C4-2B (cell line): Measurements from ENCODE around the gene FANCE.

ENCODE experiments used
- CTCF ChIP-seq: fragments of 450-650 bp; conservative IDR thresholded peaks from 2 replicates; pipeline ENCODE4 v1.5.1; 2017; ENCODE audit warnings: mild to moderate bottlenecking
- ZFX ChIP-seq: fragments of 450-650 bp; IDR thresholded peaks from 2 replicates; pipeline ENCODE4 v1.6.1; 2017

DNA sequence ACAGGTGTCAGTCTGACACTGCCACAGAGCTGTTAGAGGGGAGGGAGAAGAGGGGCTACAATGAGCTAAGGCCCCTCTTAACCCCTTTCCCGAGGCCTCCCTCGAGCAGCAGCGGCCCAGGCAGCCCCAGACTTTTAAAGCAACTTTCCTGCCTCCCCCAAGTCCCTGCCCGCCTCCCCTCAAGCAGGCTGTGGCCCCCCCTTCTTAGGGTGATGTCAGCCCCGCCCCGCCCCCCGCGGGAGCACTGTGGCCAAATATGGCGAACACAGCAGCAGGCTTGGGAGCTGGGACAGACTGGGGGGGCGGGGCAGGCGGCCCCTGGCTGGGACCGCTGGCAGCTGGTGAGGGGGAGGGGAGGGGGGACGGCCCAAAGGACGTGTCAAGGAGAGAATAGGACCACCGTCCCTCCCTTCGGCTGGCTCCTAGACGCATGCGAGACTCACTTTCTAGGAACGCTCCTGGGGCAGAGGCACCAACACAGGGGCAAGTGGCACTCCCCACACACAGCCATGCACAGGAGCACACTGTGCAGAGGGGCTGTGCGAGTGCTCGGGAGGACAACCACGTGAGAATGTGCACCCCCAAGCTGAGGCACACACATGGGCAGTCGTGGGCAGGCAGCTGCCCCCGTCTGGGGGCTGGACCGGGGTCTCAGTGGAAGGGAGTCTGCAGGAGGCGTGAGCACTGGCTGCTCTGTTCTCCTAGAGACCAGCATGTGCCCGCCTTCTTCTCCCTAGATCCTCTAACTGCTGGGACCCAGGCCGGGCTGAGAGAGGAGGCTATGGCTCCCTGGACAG, 38.1 kb downstream of the FANCE start:
- TF ChIP-seq CTCF: no peak
- TF ChIP-seq ZFX: no peak
